GM12873 (cell line): ENCODE data around the gene STK10.

Source experiments
- TF ChIP-seq, protein P1 (sequence below): IDR thresholded peaks from 2 replicates; pipeline ENCODE4 v1.5.1; 2012; ENCODE audit warnings: low read depth, mild to moderate bottlenecking, moderate library complexity, low read length, control low read depth; ENCODE audit not compliant: insufficient read depth; ENCODE audit errors: missing control alignments

STK10 gene

DNA sequence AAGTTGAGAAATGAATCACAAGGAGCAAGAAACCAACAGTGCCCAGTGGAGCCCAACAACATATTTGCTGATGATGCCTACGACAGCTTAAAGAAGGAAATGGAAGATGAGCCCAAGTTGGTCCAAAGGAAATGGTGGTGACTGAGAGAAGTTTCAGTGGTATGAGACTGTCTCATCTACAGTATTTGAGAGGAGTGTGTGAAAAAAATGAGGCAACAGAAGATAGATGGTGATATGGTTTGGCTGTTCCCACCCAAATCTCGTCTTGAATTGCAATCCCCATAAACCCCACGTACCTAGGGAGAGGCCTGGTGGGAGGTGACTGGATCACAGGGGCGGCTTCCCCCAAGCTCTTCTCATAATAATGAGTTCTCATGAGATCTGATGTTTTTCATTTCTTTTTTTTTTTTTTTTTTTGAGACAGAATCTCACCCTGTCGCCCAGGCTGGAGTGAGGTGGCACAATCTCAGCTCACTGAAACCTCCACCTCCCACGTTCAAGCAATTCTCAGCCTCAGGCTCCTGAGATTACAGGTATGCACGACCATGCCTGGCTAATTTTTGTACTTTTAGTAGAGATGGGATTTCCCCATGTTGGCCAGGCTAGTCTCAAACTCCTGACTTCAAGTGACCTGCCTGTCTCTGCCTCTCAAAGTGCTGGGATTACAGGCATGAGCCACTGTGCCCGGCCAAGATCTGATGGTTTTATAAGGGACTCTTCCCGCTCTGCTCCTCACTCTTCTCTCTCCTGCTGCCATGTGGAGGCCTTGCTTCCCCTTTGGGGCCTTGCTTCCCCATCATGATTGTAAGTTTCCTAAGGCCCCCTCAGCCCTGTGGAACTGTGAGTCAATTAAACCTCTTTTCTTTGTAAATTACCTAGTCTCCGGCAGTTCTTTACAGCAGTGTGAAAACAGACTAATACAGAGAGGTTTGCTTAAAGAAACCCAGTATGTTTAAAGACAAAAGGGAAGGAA lies 36.2 kb upstream of the STK10 start:
- TF ChIP-seq, protein P1, sequence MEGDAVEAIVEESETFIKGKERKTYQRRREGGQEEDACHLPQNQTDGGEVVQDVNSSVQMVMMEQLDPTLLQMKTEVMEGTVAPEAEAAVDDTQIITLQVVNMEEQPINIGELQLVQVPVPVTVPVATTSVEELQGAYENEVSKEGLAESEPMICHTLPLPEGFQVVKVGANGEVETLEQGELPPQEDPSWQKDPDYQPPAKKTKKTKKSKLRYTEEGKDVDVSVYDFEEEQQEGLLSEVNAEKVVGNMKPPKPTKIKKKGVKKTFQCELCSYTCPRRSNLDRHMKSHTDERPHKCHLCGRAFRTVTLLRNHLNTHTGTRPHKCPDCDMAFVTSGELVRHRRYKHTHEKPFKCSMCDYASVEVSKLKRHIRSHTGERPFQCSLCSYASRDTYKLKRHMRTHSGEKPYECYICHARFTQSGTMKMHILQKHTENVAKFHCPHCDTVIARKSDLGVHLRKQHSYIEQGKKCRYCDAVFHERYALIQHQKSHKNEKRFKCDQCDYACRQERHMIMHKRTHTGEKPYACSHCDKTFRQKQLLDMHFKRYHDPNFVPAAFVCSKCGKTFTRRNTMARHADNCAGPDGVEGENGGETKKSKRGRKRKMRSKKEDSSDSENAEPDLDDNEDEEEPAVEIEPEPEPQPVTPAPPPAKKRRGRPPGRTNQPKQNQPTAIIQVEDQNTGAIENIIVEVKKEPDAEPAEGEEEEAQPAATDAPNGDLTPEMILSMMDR = no peak

DNA sequence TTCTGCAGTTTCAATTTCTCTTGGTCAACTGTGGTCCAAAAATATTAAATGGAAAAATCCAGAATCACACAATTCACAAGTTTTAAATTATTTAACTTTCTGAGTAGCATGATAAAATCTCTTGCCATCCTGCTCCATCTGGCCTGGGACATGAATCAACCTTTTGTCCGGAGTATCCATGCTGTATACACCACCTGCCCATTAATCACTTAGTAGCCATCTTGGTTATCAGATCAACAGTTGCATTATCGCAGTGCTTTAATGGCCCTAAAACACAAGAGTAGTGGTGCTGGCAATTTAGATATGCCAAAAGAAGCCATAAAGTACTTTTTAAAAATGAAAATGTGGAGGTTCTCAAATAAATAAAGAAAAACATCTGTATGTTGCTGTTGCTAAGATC lies 31.3 kb upstream of the STK10 start:
- TF ChIP-seq, protein P1 = no peak

DNA sequence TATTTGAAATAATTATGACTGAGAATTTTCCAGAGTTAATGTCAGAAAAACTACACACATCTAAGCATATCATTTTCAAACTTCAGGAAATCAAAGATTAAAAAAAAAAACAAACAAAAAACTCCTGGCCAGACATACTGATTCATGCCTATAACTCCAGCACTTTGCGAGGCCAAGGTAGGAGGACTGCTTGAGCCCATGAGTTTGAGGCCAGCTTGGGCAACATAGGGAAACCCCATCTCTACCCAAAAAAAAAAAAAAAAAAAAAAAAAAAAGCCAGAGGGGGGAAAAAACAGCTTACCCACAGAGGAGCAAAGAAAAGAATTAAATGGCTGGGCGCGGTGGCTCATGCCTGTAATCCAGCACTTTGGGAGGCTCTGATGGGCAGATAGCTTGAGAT lies 28.3 kb upstream of the STK10 start:
- TF ChIP-seq, protein P1 = no peak

DNA sequence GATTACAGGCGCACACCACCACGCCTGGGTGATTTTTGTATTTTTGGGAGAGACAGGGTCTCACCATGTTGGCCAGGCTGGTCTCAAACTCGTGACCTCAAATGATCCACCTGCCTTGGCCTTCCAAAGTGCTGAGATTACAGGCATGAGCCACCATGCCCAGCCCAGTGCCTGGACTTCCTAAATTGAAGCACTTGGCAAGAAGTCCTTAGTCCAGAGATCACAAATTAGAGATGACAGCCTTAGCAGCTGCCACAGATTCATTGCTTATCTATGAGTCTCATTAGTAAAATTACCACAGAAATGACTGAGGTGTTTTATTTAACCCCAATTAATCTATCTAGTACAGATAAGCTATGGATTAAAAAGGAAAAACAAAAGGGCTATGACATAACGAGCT lies 25.1 kb upstream of the STK10 start:
- TF ChIP-seq, protein P1 = no peak

DNA sequence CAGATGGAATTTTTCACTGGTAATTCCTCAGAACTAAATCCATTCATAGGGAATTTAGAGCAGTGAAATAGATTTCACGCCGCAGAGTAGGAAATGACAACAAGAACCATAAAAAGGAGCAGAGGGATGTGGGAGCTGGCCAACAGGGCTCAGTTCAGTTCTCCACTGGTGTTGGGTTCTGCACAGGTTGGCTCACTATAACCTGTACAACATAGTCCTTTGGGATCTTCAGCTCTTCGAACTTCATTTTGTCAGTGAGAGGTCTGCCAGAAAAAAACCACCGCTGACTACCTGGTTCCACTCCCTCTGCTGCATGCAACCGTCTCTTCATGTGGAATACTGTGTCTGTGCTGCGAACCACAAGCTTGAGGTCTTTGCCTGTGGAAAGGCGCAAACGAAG lies 23.7 kb upstream of the STK10 start:
- TF ChIP-seq, protein P1 = no peak

DNA sequence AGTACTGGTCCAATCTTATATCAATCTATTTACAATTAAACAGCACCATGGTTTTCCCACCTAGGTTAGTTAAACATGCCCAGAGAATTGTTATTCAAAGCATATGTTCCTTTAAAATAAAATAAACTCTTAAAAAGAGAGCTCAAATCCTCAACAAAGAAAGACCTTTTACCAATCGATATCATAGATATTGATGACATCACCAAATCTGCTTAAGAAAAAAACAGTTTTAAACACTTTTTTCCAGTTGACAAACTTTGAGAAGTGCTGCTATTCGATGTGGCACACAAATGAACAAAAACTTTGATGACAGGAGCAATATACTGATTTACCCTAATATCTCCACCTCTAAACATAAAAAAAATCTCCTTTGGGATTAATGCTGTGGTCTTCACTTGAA lies 21.7 kb upstream of the STK10 start:
- TF ChIP-seq, protein P1 = no peak

DNA sequence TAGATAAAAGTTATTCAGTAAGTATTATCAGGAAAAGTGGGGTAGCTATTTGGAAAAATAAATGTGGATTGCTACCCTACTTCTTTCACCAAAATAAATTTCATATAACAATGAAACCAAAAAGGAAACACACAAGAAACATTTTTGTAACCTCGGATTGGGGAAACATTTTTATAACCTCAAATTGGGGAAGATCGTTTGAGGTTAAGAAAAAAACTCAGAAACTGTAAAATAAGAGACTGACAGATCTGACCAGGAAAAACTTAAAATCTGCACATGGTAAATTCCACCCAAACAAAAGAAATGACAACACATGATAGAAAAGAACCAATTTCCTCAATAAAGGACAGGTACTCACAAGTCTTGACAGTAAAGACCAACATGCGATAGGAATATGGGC lies 19.5 kb upstream of the STK10 start:
- TF ChIP-seq, protein P1 = no peak
